ENCODE results near the gene ADGRD1.
"Not testable (repeated sequence)": the region's sequence is repeated elsewhere in the genome, so short reads cannot be mapped to it uniquely, and the experiment has no call there.

The ADGRD1 gene

GRCh38 chr12:131058700-131059099 lies 105.0 kb downstream of the ADGRD1 start:
- DNase-seq = no peak

- DNase-seq = no peak
These were observed 106.5 kb downstream of the ADGRD1 start for GRCh38 chr12:131060011-131060703.

GRCh38 chr12:131061041-131061806 lies 107.5 kb downstream of the ADGRD1 start:
- no peak for DNase-seq

GRCh38 chr12:131063413-131063812 lies 109.7 kb downstream of the ADGRD1 start:
- no peak for DNase-seq

- no peak for DNase-seq
These were observed 110.3 kb downstream of the ADGRD1 start for GRCh38 chr12:131063960-131064359.

GRCh38 chr12:131065279-131065678 lies 111.6 kb downstream of the ADGRD1 start:
- DNase-seq = no peak

- DNase-seq = no peak
These were observed 112.1 kb downstream of the ADGRD1 start for GRCh38 chr12:131065801-131066200.

- DNase-seq = no peak
These were observed 112.6 kb downstream of the ADGRD1 start for GRCh38 chr12:131066207-131066885.

- no peak for DNase-seq
These were observed 113.3 kb downstream of the ADGRD1 start for GRCh38 chr12:131066886-131067490.

GRCh38 chr12:131067981-131068851 lies 114.5 kb downstream of the ADGRD1 start:
- DNase-seq = no peak

GRCh38 chr12:131068926-131069720 lies 115.4 kb downstream of the ADGRD1 start:
- not testable (repeated sequence) for DNase-seq

GRCh38 chr12:131070136-131070535 lies 116.4 kb downstream of the ADGRD1 start:
- DNase-seq = not testable (repeated sequence)

GRCh38 chr12:131070668-131071067 lies 117.0 kb downstream of the ADGRD1 start:
- DNase-seq = not testable (repeated sequence)

- DNase-seq = not testable (repeated sequence)
These were observed 117.6 kb downstream of the ADGRD1 start for GRCh38 chr12:131071234-131071820.

- DNase-seq = not testable (repeated sequence)
These were observed 118.2 kb downstream of the ADGRD1 start for GRCh38 chr12:131071950-131072349.

GRCh38 chr12:131072451-131073230 lies 118.9 kb downstream of the ADGRD1 start:
- DNase-seq = no peak

GRCh38 chr12:131074221-131075083 lies 120.7 kb downstream of the ADGRD1 start:
- DNase-seq = no peak

- no peak for DNase-seq
These were observed 121.5 kb downstream of the ADGRD1 start for GRCh38 chr12:131075194-131075593.

- DNase-seq = no peak
These were observed 121.9 kb downstream of the ADGRD1 start for GRCh38 chr12:131075611-131076010.
